HepG2 (cell line): ENCODE results near the gene ABCC10. TPM values are rescaled to one million over a fixed set of nuclear protein-coding genes. Genes with fewer than 3 reads are reported as not detected.

Source experiments
- ASH2L ChIP-seq: fragments of 300-600, 200-600 bp; sonication (generic); IDR thresholded peaks from 2 replicates; pipeline ENCODE4 v1.7.0; 2017; ENCODE audit warnings: low read depth, mild to moderate bottlenecking, moderate library complexity, mixed read lengths, low read length; ENCODE audit not compliant: insufficient read length
- CHCHD3 ChIP-seq: sonication (generic); formaldehyde crosslinking; IDR thresholded peaks from 2 replicates; pipeline ENCODE4 v1.8.0; 2022; ENCODE audit warnings: mild to moderate bottlenecking, missing genetic modification reagents, moderate library complexity
- EED ChIP-seq: sonication (generic); formaldehyde crosslinking; IDR thresholded peaks from 2 replicates; pipeline ENCODE4 v1.5.0; 2020; ENCODE audit warnings: mild to moderate bottlenecking, missing genetic modification reagents
- GLI4 ChIP-seq: sonication (generic); formaldehyde crosslinking; IDR thresholded peaks from 2 replicates; pipeline ENCODE4 v1.5.1; 2020; ENCODE audit warnings: missing genetic modification reagents, mild to moderate bottlenecking, moderate library complexity, borderline replicate concordance
- IKZF4 ChIP-seq: sonication (generic); formaldehyde crosslinking; IDR thresholded peaks from 2 replicates; pipeline ENCODE4 v1.5.1; 2020; ENCODE audit warnings: borderline replicate concordance, mild to moderate bottlenecking, low read depth, missing genetic modification reagents; ENCODE audit errors: not compliant biosample characterization
- KDM4B ChIP-seq: sonication (generic); formaldehyde crosslinking; IDR thresholded peaks from 2 replicates; pipeline ENCODE4 v1.4.0; 2020; ENCODE audit warnings: missing genetic modification reagents
- MEF2D ChIP-seq: sonication (generic); formaldehyde crosslinking; IDR thresholded peaks from 2 replicates; pipeline ENCODE4 v1.5.1; 2020; ENCODE audit warnings: mild to moderate bottlenecking, missing genetic modification reagents
- NFKBIZ ChIP-seq: IDR thresholded peaks from 2 replicates; pipeline ENCODE4 v1.6.1; 2018; ENCODE audit warnings: missing genetic modification reagents, missing compliant biosample characterization
- PCBP1 ChIP-seq: fragments of 200-400 bp; formaldehyde crosslinking; IDR thresholded peaks from 2 replicates; pipeline ENCODE4 v1.6.1; 2017; ENCODE audit warnings: mild to moderate bottlenecking, low read depth, low read length, borderline replicate concordance
- PHF20 ChIP-seq: sonication (generic); formaldehyde crosslinking; IDR thresholded peaks from 2 replicates; pipeline ENCODE4 v1.5.0; 2020; ENCODE audit warnings: mild to moderate bottlenecking, missing genetic modification reagents
- PTBP1 ChIP-seq: fragments of 200-400 bp; formaldehyde crosslinking; IDR thresholded peaks from 2 replicates; pipeline ENCODE4 v1.6.1; 2018; ENCODE audit warnings: low read length, low read depth; ENCODE audit not compliant: poor library complexity, severe bottlenecking
- RNF219 ChIP-seq: sonication (generic); formaldehyde crosslinking; IDR thresholded peaks from 2 replicates; pipeline ENCODE4 v1.5.0; 2020; ENCODE audit warnings: mild to moderate bottlenecking, missing genetic modification reagents
- ZBTB40 ChIP-seq, 2 experiments: fragments of 450-650 bp in 1 of 2; sonication (generic) in 1 of 2; formaldehyde crosslinking in 1 of 2; IDR thresholded peaks; 2 replicates each; pipeline versions ENCODE4 v1.6.1 to v1.8.0; 2016 to 2022; ENCODE audit warnings: antibody characterized with exemption in 1 of 2, mild to moderate bottlenecking in 1 of 2, missing genetic modification reagents in 1 of 2
- ZBTB46 ChIP-seq: sonication (generic); formaldehyde crosslinking; IDR thresholded peaks from 2 replicates; pipeline ENCODE4 v1.4.0; 2020; ENCODE audit warnings: mild to moderate bottlenecking, missing genetic modification reagents, borderline replicate concordance
- ZNF24 ChIP-seq: fragments of 450-650 bp; IDR thresholded peaks from 2 replicates; pipeline ENCODE4 v1.6.1; 2017; ENCODE audit warnings: antibody characterized with exemption, mild to moderate bottlenecking
- ZNF260 ChIP-seq: sonication (generic); formaldehyde crosslinking; IDR thresholded peaks from 2 replicates; pipeline ENCODE4 v1.4.0; 2020; ENCODE audit warnings: missing genetic modification reagents, low read depth, mild to moderate bottlenecking, borderline replicate concordance
- polyA plus RNA-seq, 8 experiments: library from polyadenylated mRNA; depleted of rRNA in 3 of 8; stranded (reverse) in 7 of 8; unstranded in 1 of 8; fragments of >200 nt; fragmentation: Illumina TruSeq in 4 of 8; extraction: Trizol in 4 of 8; gene quantifications; 2 replicates each; pipeline versions ENCODE4 v1.2.1 to v1.2.3, GENCODE V29; 2011 to 2016; ENCODE audit warnings: low read depth in 4 of 8, missing spikeins in 1 of 8, mixed read lengths in 1 of 8; ENCODE audit not compliant: insufficient read depth in 1 of 8
- total RNA-seq, 5 experiments: library from RNA; depleted of rRNA; stranded (reverse); fragments of >200 nt; fragmentation: Illumina TruSeq; extraction: Trizol; gene quantifications; 2 replicates each; pipeline ENCODE4 v1.2.3, GENCODE V29; 2016; ENCODE audit warnings: low read depth in 1 of 5

Gene ABCC10
- total and polyA plus RNA-seq, 2 of the 13 experiments (the other 11 are each of a cell fraction or from before 2014, with no cell fraction given) = 16.0 to 24.3 TPM

GRCh38 chr6:43490523-43490939 is 63.2 kb downstream of the ABCC10 start (continued):
- TF ChIP-seq RNF219 (CRISPR knock-in tag) (no peak), PCBP1 (no peak), ZNF24 (peak; percentile 60; the same call in 1 of the 2 replicates), IKZF4 (CRISPR knock-in tag) (no peak), ZBTB46 (CRISPR knock-in tag) (no peak), ASH2L (no peak), NFKBIZ (CRISPR knock-in tag) (peak; percentile 85; the same call in 1 of the 2 replicates), ZBTB40 (IDR thresholded peaks at IDR 0.05) (no peak), ZBTB40 (CRISPR knock-in tag; IDR thresholded peaks at IDR 0.05) (0 out of 2 replicates have a peak, but pooled peaks have one; percentile 72), ZNF260 (no peak), MEF2D (CRISPR knock-in tag) (no peak), PTBP1 (no peak), GLI4 (CRISPR knock-in tag) (no peak), PHF20 (CRISPR knock-in tag) (no peak), EED (CRISPR knock-in tag) (no peak), KDM4B (0 out of 2 replicates have a peak, but pooled peaks have one; percentile 47), CHCHD3 (CRISPR knock-in tag) (no peak)
